ENCODE measurements around the gene KDM3A.

Gene KDM3A

DNA sequence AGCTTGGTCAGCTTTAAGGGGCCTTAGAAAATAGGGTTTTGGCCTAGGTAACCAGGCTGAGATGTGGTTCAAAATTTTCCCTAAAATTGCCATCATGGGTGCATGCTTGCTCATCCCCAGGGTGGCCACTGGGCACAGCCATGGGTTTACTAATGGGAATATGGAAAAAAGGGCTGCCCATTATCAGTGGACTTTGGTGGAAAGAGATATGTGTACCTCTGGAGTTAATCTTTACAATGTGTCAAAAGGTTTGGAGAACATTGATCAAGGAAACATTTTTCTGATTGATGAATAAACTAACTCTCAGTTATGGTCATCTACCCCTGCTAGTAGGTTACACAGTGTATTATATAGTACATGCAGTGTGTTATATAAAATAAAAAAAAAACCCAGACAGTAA lies 13.1 kb downstream of the KDM3A start:
- no peak overlapping the region for H3K4me3 ChIP-seq (ENCODE audit: low read depth, low read length)
- DNase-seq (ENCODE audit: low read depth): no peak
- TF ChIP-seq, protein P1, sequence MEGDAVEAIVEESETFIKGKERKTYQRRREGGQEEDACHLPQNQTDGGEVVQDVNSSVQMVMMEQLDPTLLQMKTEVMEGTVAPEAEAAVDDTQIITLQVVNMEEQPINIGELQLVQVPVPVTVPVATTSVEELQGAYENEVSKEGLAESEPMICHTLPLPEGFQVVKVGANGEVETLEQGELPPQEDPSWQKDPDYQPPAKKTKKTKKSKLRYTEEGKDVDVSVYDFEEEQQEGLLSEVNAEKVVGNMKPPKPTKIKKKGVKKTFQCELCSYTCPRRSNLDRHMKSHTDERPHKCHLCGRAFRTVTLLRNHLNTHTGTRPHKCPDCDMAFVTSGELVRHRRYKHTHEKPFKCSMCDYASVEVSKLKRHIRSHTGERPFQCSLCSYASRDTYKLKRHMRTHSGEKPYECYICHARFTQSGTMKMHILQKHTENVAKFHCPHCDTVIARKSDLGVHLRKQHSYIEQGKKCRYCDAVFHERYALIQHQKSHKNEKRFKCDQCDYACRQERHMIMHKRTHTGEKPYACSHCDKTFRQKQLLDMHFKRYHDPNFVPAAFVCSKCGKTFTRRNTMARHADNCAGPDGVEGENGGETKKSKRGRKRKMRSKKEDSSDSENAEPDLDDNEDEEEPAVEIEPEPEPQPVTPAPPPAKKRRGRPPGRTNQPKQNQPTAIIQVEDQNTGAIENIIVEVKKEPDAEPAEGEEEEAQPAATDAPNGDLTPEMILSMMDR (IDR thresholded peaks at IDR 0.05; ENCODE audit: insufficient read depth, low read depth, low read length, missing control alignments): no peak

DNA sequence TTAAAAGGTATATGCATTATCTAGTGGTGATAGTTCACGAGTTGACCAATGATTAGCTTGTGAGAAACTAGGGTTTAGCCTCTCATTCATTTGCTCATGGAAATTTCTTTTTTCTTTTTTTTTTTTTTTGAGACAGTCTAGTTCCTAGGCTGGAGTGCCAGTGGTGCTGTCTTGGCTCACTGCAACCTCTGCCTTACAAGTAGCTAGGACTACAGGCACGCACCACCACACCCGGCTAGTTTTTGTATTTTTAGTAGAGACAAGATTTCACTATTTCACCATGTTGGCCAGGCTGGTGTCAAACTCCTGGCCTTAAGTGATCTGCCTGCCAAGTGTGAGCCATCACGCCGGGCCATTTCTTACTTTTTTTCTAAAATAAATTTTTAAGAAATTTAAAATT lies 14.0 kb downstream of the KDM3A start:
- no peak for DNase-seq (ENCODE audit: low read depth)
- H3K4me3 ChIP-seq (ENCODE audit: low read depth, low read length): no peak overlapping the region
- TF ChIP-seq, protein P1 (IDR thresholded peaks at IDR 0.05; ENCODE audit: insufficient read depth, low read depth, low read length, missing control alignments): no peak

DNA sequence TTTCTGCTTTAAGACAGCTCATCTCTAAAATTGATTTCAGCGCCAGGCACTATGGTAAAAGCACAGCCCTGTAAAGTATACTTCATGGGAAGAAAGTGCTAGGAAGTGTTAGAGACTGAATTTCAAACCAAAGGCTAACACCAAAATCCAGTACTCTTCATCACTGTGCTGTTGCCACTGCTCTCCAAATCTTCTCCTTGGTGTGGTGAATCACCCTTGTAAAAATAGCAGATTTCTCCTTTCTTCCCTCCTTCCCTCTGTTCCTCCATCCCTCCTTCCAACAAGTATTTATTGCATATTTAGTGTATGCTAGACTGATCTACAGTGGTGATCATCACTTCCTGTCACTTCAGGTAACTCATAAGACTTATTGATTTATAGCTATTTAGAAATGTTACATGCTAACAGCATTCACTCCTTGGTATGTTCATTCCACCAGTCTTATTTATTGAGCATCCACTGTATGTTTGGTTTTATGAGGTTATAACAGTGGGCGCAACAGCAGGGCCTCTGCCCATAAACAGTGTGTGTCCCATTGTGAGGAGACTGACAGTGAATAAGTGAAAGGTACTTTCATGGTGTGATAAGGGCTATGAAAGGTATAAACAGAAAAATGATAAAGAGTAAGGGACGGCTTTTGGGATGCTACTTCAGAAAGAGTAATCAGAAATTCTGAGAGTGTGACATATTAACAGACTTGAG lies 20.0 kb downstream of the KDM3A start:
- TF ChIP-seq, protein P1 (IDR thresholded peaks at IDR 0.05; ENCODE audit: insufficient read depth, low read depth, low read length, missing control alignments): no peak
- no peak for DNase-seq (ENCODE audit: low read depth)
- H3K4me3 ChIP-seq (ENCODE audit: low read depth, low read length): no peak overlapping the region

DNA sequence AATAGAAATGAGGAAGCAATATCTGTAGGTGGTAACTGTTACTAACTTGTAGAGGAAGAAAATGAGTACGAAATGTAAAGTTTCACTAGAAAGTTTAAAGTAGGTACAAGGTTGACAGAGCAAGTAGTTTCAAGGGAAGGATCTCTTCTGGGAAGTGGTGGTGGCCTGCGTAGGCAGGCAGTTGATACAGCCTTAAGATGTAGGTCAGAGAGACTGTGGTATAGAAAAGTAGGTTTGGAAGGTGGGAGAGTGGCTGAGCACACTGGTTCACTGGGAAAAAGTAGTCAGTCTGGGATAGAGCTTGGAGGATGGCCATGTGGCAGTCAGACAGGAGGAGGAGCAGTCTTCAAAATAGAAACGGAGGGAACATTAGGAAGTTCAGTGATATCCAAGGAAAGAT lies 23.5 kb downstream of the KDM3A start:
- DNase-seq (ENCODE audit: low read depth): no peak
- TF ChIP-seq, protein P1 (IDR thresholded peaks at IDR 0.05; ENCODE audit: insufficient read depth, low read depth, low read length, missing control alignments): no peak
- no peak overlapping the region for H3K4me3 ChIP-seq (ENCODE audit: low read depth, low read length)

DNA sequence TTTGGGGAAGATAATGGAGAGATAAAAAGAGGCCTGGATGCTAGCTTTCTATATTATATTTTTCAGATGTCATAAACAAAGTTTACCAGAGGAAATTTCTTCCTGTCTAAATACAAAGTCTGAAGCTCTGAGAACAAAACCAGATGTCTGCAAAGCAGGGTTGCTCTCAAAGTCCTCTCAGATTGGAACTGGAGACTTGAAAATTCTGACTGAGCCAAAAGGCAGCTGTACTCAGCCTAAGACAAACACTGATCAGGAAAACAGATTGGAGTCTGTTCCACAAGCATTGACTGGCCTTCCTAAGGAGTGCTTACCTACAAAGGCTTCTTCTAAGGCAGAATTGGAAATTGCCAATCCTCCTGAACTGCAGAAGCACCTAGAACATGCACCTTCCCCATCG lies 25.1 kb downstream of the KDM3A start:
- no peak overlapping the region for H3K4me3 ChIP-seq (ENCODE audit: low read depth, low read length)
- TF ChIP-seq, protein P1 (IDR thresholded peaks at IDR 0.05; ENCODE audit: insufficient read depth, low read depth, low read length, missing control alignments): no peak
- DNase-seq (ENCODE audit: low read depth): no peak

DNA sequence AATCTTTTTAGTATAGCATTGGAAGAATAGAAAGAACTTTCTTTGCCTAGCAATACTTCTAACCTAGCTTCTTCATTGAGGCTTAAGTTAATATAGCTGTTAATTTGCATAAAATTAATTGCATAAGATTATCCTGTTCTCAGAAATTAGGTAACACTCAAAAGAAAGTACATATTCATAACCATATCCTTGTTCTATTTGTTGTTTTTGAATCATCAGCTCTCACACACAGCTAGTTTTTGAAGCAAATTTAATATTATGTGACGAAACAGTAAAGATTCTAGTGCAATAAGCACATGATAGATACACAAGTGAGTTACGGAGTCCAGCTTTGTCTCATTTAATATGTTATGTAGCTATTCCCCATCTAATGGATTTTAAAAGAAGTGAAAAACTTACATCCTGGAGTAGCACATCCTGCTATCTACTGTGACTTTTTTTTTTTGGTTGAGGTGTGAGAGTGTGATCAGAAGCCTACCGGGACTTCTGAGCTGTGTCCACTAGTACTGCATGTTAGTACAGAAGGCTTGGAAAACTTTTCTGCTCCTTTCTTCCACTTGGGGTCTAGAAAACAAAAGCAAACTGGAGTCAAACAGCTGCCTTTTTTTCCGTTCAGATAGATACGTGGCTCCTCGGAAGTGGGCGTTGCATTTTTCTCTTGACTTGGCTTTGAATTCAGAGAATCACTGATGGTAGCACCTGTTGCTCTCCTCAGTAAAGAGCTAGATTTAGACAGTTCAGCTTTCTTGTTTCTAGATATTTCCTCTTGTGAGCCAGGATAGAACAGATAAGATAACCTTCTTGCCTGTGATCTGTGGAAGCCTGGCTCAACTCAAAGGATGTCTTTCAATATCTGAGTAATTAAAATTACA lies 27.2 kb downstream of the KDM3A start:
- no peak for DNase-seq (ENCODE audit: low read depth)
- no peak overlapping the region for H3K4me3 ChIP-seq (ENCODE audit: low read depth, low read length)
- TF ChIP-seq, protein P1 (IDR thresholded peaks at IDR 0.05; ENCODE audit: insufficient read depth, low read depth, low read length, missing control alignments): no peak

All from GM12865 (cell line).